ENCODE results near the gene FUOM. TPM values are rescaled to one million over a fixed set of nuclear protein-coding genes. Genes with fewer than 3 reads are reported as not detected.
"Not testable (repeated sequence)": the region's sequence is repeated elsewhere in the genome, so short reads cannot be mapped to it uniquely, and the experiment has no call there.

Gene FUOM
- total RNA-seq, 1 donor from 2014 or later, result 13.0 TPM

- DNase-seq (ENCODE audit: low spot score), result no peak
Measured at GRCh38 chr10:133388973-133389818, 31.4 kb upstream of the FUOM start.

- DNase-seq (ENCODE audit: low spot score), result no peak
Measured at GRCh38 chr10:133388236-133388972, 30.6 kb upstream of the FUOM start.

- not testable (repeated sequence) for DNase-seq (ENCODE audit: low spot score)
Measured at GRCh38 chr10:133386951-133387350, 29.1 kb upstream of the FUOM start.

GRCh38 chr10:133385214-133385613, 27.4 kb upstream of the FUOM start:
- no peak for DNase-seq (ENCODE audit: low spot score)

- DNase-seq (ENCODE audit: low spot score), result no peak
Measured at GRCh38 chr10:133384071-133384470, 26.3 kb upstream of the FUOM start.

- no peak for DNase-seq (ENCODE audit: low spot score)
Measured at GRCh38 chr10:133383551-133383950, 25.7 kb upstream of the FUOM start.

- DNase-seq (ENCODE audit: low spot score), result no peak
Measured at GRCh38 chr10:133381036-133381435, 23.2 kb upstream of the FUOM start.

- DNase-seq (ENCODE audit: low spot score), result no peak
Measured at GRCh38 chr10:133379801-133380666, 22.2 kb upstream of the FUOM start.

GRCh38 chr10:133379152-133379800, 21.5 kb upstream of the FUOM start, which contains the start of gene PAOX:
PAOX (plus strand) TSS chr10:133379262; CDS start chr10:133379317, 55 bp downstream.
- peak; percentile 66 for DNase-seq (ENCODE audit: low spot score)

- peak; percentile 84 for DNase-seq (ENCODE audit: low spot score)
Measured at GRCh38 chr10:133378251-133379096, 20.7 kb upstream of the FUOM start.

- no peak for DNase-seq (ENCODE audit: low spot score)
Measured at GRCh38 chr10:133377818-133378250, 20.0 kb upstream of the FUOM start.

- DNase-seq (ENCODE audit: low spot score), result no peak
Measured at GRCh38 chr10:133377025-133377817, 19.4 kb upstream of the FUOM start.

GRCh38 chr10:133376183-133376582, 18.4 kb upstream of the FUOM start:
- not testable (repeated sequence) for DNase-seq (ENCODE audit: low spot score)

GRCh38 chr10:133375357-133376115, 17.7 kb upstream of the FUOM start:
- no peak for DNase-seq (ENCODE audit: low spot score)

GRCh38 chr10:133373174-133374090, 15.6 kb upstream of the FUOM start, which contains the start of gene ECHS1:
ECHS1 (minus strand) TSS chr10:133373354; CDS start chr10:133373333, 21 bp downstream.
- peak; percentile 98 for DNase-seq (ENCODE audit: low spot score)

GRCh38 chr10:133372507-133372906, 14.7 kb upstream of the FUOM start:
- no peak for DNase-seq (ENCODE audit: low spot score)

GRCh38 chr10:133370030-133370786, 12.4 kb upstream of the FUOM start:
- DNase-seq (ENCODE audit: low spot score), result no peak
